HCT116 (cell line): ENCODE measurements around the gene COG1. TPM values are rescaled to one million over a fixed set of nuclear protein-coding genes. Genes with fewer than 3 reads are reported as not detected.

ENCODE experiments used
- ATAC-seq: fragments of 200-7000 bp; cut with Tn5 transposase; 2 replicates; pipeline ENCODE4 v1.9.1; 2020; ENCODE audit warnings: mild to moderate bottlenecking, moderate library complexity
- BruUV-seq: library from RNA; stranded (reverse); fragments of 400-500 nt; replicated peaks from 2 replicates; lab custom pipeline; 2021; lab: Mats Ljungman, UMichigan
- CTCF ChIA-PET: fragments of 300-600 bp; sonication (Branson Sonifier 250); formaldehyde crosslinking; loops from one replicate; lab custom pipeline; 2021; ENCODE audit warnings: antibody characterized with exemption; lab: Charles Lee
- POLR2A ChIA-PET: fragments of 300-600, 350-600 bp; sonication (Branson Sonifier 250); formaldehyde crosslinking; loops from one replicate; lab custom pipeline; 2021; ENCODE audit warnings: antibody characterized with exemption; lab: Charles Lee
- RAD21 ChIA-PET, 2 experiments: fragments of 300-600 bp; sonication (Branson Sonifier 250); formaldehyde crosslinking; loops; one replicate each; lab custom pipeline; 2023; ENCODE audit warnings: low total read pairs in 2 of 2; ENCODE audit not compliant: uncharacterized antibody in 2 of 2, unreplicated experiment in 2 of 2, low non-redundant PET in 1 of 2; lab: Charles Lee
- DNase-seq: peaks from one replicate; pipeline ENCODE4 v3.0.0-alpha.2; 2010; ENCODE audit warnings: low read depth, low spot score
- H2AFZ ChIP-seq: fragments of 200-600 bp; shearing (Covaris generic), sonication (generic); 2 replicates; pipeline ENCODE4 v1.6.1; 2017; ENCODE audit warnings: low read depth, mixed run types, mixed read lengths, antibody characterized with exemption, low read length; ENCODE audit not compliant: poor library complexity, severe bottlenecking
- H3K27ac ChIP-seq: 2 replicates; pipeline ENCODE4 v1.5.1; 2012; ENCODE audit warnings: low read depth, low read length
- H3K27me3 ChIP-seq: fragments of 200-600 bp; sonication (generic); 2 replicates; pipeline ENCODE4 v1.6.1; 2016; ENCODE audit warnings: mixed run types, low read length, mixed read lengths; ENCODE audit not compliant: insufficient read depth
- H3K36me3 ChIP-seq, 2 experiments: fragments of 200-500 bp in 1 of 2; fragments of 200-600 bp in 1 of 2; sonication (Bioruptor generic) in 1 of 2; sonication (generic) in 1 of 2; 2 replicates each; pipeline versions ENCODE4 v1.5.1 to v1.6.1; 2014 to 2016; ENCODE audit warnings: low read length in 2 of 2, inconsistent platforms in 1 of 2, mixed read lengths in 1 of 2, mixed run types in 1 of 2; ENCODE audit not compliant: insufficient read depth in 2 of 2, control insufficient read depth in 1 of 2
- H3K4me1 ChIP-seq, 2 experiments: fragments of 200-600 bp in 1 of 2; sonication (generic) in 1 of 2; 2 replicates each; pipeline versions ENCODE4 v1.5.1 to v1.6.1; 2012 to 2017; ENCODE audit warnings: low read length in 2 of 2, inconsistent platforms in 1 of 2, mild to moderate bottlenecking in 1 of 2, mixed read lengths in 1 of 2, mixed run types in 1 of 2, moderate library complexity in 1 of 2; ENCODE audit not compliant: insufficient read depth in 2 of 2, control insufficient read depth in 1 of 2
- H3K4me2 ChIP-seq: fragments of 200-600 bp; sonication (generic); 2 replicates; pipeline ENCODE4 v1.6.1; 2017; ENCODE audit warnings: mixed run types, low read length, mixed read lengths
- H3K4me3 ChIP-seq, 2 experiments: fragments of 200-600 bp in 1 of 2; sonication (generic) in 1 of 2; replicated peaks in 1 of 2; 2 replicates each; pipeline ENCODE4 v1.5.1; 2011 to 2016; ENCODE audit warnings: low read length in 2 of 2, control low read depth in 1 of 2, low read depth in 1 of 2, mild to moderate bottlenecking in 1 of 2, mixed read lengths in 1 of 2, mixed run types in 1 of 2
- H3K79me2 ChIP-seq: fragments of 200-600 bp; sonication (generic); 2 replicates; pipeline ENCODE4 v1.6.1; 2017; ENCODE audit warnings: mild to moderate bottlenecking, mixed run types, low read length, moderate library complexity, mixed read lengths; ENCODE audit not compliant: insufficient read depth
- H3K9ac ChIP-seq: fragments of 200-600 bp; sonication (generic); 2 replicates; pipeline ENCODE4 v1.6.1; 2016; ENCODE audit warnings: low read length, mixed read lengths
- H3K9me2 ChIP-seq: fragments of 200-600 bp; sonication (generic), shearing (Covaris generic); 2 replicates; pipeline ENCODE4 v1.6.1; 2017; ENCODE audit warnings: mixed run types, mild to moderate bottlenecking, moderate library complexity; ENCODE audit not compliant: insufficient read depth
- H3K9me3 ChIP-seq, 2 experiments: fragments of 200-500 bp in 1 of 2; fragments of 200-600 bp in 1 of 2; sonication (Bioruptor generic) in 1 of 2; sonication (generic) in 1 of 2; 2 replicates each; pipeline ENCODE4 v1.6.1; 2014 to 2017; ENCODE audit warnings: low read length in 2 of 2, mixed read lengths in 2 of 2, inconsistent platforms in 1 of 2, low read depth in 1 of 2, mild to moderate bottlenecking in 1 of 2, mixed run types in 1 of 2, moderate library complexity in 1 of 2; ENCODE audit not compliant: control insufficient read depth in 1 of 2, insufficient read depth in 1 of 2
- H4K20me1 ChIP-seq: fragments of 200-600 bp; sonication (generic), shearing (Covaris generic); 2 replicates; pipeline ENCODE4 v1.6.1; 2017; ENCODE audit warnings: mixed run types, mild to moderate bottlenecking, moderate library complexity; ENCODE audit not compliant: insufficient read depth
- EZH2 ChIP-seq: fragments of 200-600 bp; sonication (generic); IDR thresholded peaks from 2 replicates; pipeline ENCODE4 v1.6.1; 2017; ENCODE audit warnings: antibody characterized with exemption, mixed run types
- POLR2A ChIP-seq: IDR thresholded peaks from 2 replicates; pipeline ENCODE4 v1.7.0; 2011; ENCODE audit warnings: borderline replicate concordance; ENCODE audit not compliant: insufficient read depth, insufficient read length; ENCODE audit errors: extremely low read depth
- POLR2AphosphoS5 ChIP-seq: IDR thresholded peaks from 2 replicates; pipeline ENCODE4 v1.6.1; 2011; ENCODE audit warnings: mild to moderate bottlenecking, low read depth, low read length, moderate library complexity
- RAD21 ChIP-seq: IDR thresholded peaks from 2 replicates; pipeline ENCODE4 v1.6.1; 2012; ENCODE audit warnings: low read depth, mild to moderate bottlenecking
- ZBTB33 ChIP-seq: IDR thresholded peaks from 2 replicates; pipeline ENCODE4 v1.6.1; 2011; ENCODE audit warnings: mild to moderate bottlenecking, low read length, moderate library complexity; ENCODE audit not compliant: insufficient replicate concordance; ENCODE audit errors: extremely low read depth
- intact Hi-C: fragments of 100-400 bp; cut with micrococcal nuclease; formaldehyde crosslinking; loops from 2 replicates; pipeline ENCODE4 v1.10.0; 2022
- total RNA-seq: library from RNA; stranded (reverse); gene quantifications from one replicate; pipeline ENCODE4 v1.2.1, GENCODE V29; 2021; ENCODE audit not compliant: unreplicated experiment

Gene COG1
- total RNA-seq, 1 experiment from 2014 or later: 44.6 TPM

- H3K9me2 ChIP-seq: no peaks in the 10 kb centered on the region
- ChIA-PET POLR2A (interaction anchor here (1.2 kb wide), 1 partner anchor 20 kb away, joined by 3 read pairs; no protein-coding TSS in a partner anchor), CTCF (interaction anchor here (1.0 kb wide), 1 partner anchor 483 kb away, joined by 3 read pairs; no protein-coding TSS in a partner anchor), RAD21 (no interaction called here)
- peaks cover 58 to 59% of the 10 kb centered on the region in 2 experiments for H3K36me3 ChIP-seq
- ATAC-seq: no peak
- H3K4me2 ChIP-seq: no peak overlapping the region
- no peaks in the 10 kb centered on the region for H3K27me3 ChIP-seq
- H3K9me3 ChIP-seq: no peaks in the 10 kb centered on the region
- no peak for DNase-seq
- no peak for TF ChIP-seq EZH2
- TF ChIP-seq RAD21: no peak
- TF ChIP-seq POLR2A: no peak
- no peak for TF ChIP-seq POLR2AphosphoS5
- no TSS peak for BruUV-seq
- H3K79me2 ChIP-seq: peaks cover 26% of the 10 kb centered on the region
- no peaks in the 10 kb centered on the region; a peak in 1 of 4 replicates for H3K4me1 ChIP-seq
- H3K4me3 ChIP-seq: no peak overlapping the region
- H2AFZ ChIP-seq: no peak overlapping the region
- intact Hi-C loops: no loop called here
- H3K27ac ChIP-seq: no peak overlapping the region
- no peaks in the 10 kb centered on the region; the same call in 1 of the 2 replicates for H4K20me1 ChIP-seq
- no peak overlapping the region for H3K9ac ChIP-seq
Measured at GRCh38 chr17:73208139-73208827, 15.4 kb downstream of the COG1 start.

GRCh38 chr17:73209436-73209835 lies 16.6 kb downstream of the COG1 start:
- Histone ChIP-seq H2AFZ (no peak overlapping the region), H3K9ac (no peak overlapping the region)
- no peak for TF ChIP-seq ZBTB33
- TF ChIP-seq, all 23 proteins: peak for 0
- Histone ChIP-seq H3K27ac (no peak overlapping the region), H3K27me3 (no peaks in the 10 kb centered on the region), H3K9me3 (no peaks in the 10 kb centered on the region), H3K79me2 (peaks cover 34% of the 10 kb centered on the region), H3K4me3 (no peak overlapping the region), H3K36me3 (peaks cover 46 to 48% of the 10 kb centered on the region in 2 experiments), H3K9me2 (no peaks in the 10 kb centered on the region), H3K4me1 (no peaks in the 10 kb centered on the region; a peak in 1 of 4 replicates), H3K4me2 (no peak overlapping the region), H4K20me1 (no peaks in the 10 kb centered on the region; the same call in 1 of the 2 replicates)
- no peak for DNase-seq
- CTCF ChIA-PET: interaction anchor here (2.5 kb wide), 1 partner anchor 161 kb away, joined by 6 read pairs; no protein-coding TSS in a partner anchor
- no peak for ATAC-seq
- intact Hi-C loops: no loop called here
- POLR2A ChIA-PET: no interaction called here
- RAD21 ChIA-PET: no interaction called here
- no TSS peak for BruUV-seq
